Panc1 (cell line): ENCODE data around the gene FBXW8. TPM values are rescaled to one million over a fixed set of nuclear protein-coding genes. Genes with fewer than 3 reads are reported as not detected.

ENCODE experiments used
- ATAC-seq: fragments of 200-7000 bp; cut with Tn5 transposase; 2 replicates; pipeline ENCODE4 v1.9.1; 2020; ENCODE audit warnings: mild to moderate bottlenecking, moderate library complexity
- BruUV-seq: library from RNA; stranded (reverse); fragments of 400-500 nt; replicated peaks from 2 replicates; lab custom pipeline; 2021; lab: Mats Ljungman, UMichigan
- CTCF ChIA-PET: fragments of 300-600 bp; sonication (Branson Sonifier 250); formaldehyde crosslinking; loops from one replicate; lab custom pipeline; 2022; ENCODE audit warnings: antibody characterized with exemption; lab: Charles Lee
- POLR2A ChIA-PET: fragments of 300-600 bp; sonication (Branson Sonifier 250); formaldehyde crosslinking; loops from one replicate; lab custom pipeline; 2022; ENCODE audit warnings: antibody characterized with exemption; lab: Charles Lee
- DNase-seq: peaks from one replicate; pipeline ENCODE4 v3.0.0-alpha.2; 2010; ENCODE audit warnings: low read depth, low spot score
- H3K27ac ChIP-seq: 2 replicates; pipeline ENCODE4 v1.5.1; 2011; ENCODE audit warnings: mild to moderate bottlenecking, low read length, inconsistent platforms
- H3K27me3 ChIP-seq: fragments of 200-500 bp; sonication (Bioruptor generic); 2 replicates; pipeline ENCODE4 v1.6.0; 2014; ENCODE audit warnings: low read length, inconsistent platforms; ENCODE audit not compliant: control insufficient read depth, insufficient read depth
- H3K36me3 ChIP-seq: fragments of 200-500 bp; sonication (Bioruptor generic); 2 replicates; pipeline ENCODE4 v1.5.1; 2014; ENCODE audit warnings: inconsistent platforms, mild to moderate bottlenecking, low read length, moderate library complexity; ENCODE audit not compliant: control insufficient read depth, insufficient read depth
- H3K4me1 ChIP-seq: 2 replicates; pipeline ENCODE4 v1.5.1; 2011; ENCODE audit warnings: inconsistent platforms, mild to moderate bottlenecking, low read length, moderate library complexity; ENCODE audit not compliant: control insufficient read depth, insufficient read depth
- H3K4me3 ChIP-seq, 2 experiments: 2 replicates each; pipeline ENCODE4 v1.5.1; 2011 to 2012; ENCODE audit warnings: low read depth in 2 of 2, low read length in 2 of 2, mild to moderate bottlenecking in 2 of 2, inconsistent platforms in 1 of 2, moderate library complexity in 1 of 2
- H3K9me3 ChIP-seq: fragments of 200-500 bp; sonication (Bioruptor generic); 2 replicates; pipeline ENCODE4 v1.5.1; 2014; ENCODE audit warnings: low read depth, mild to moderate bottlenecking, inconsistent platforms, low read length, moderate library complexity; ENCODE audit not compliant: control insufficient read depth, insufficient read depth
- CTCF ChIP-seq: fragments of 450-650 bp; IDR thresholded peaks from 2 replicates; pipeline ENCODE4 v1.5.1; 2017; ENCODE audit warnings: mild to moderate bottlenecking
- POLR2AphosphoS5 ChIP-seq: IDR thresholded peaks from 2 replicates; pipeline ENCODE4 v1.6.1; 2012; ENCODE audit warnings: mild to moderate bottlenecking, low read depth, low read length, moderate library complexity
- REST ChIP-seq, 2 experiments: IDR thresholded peaks; 2 replicates each; pipeline ENCODE4 v1.6.1; 2011 to 2012; ENCODE audit warnings: low read depth in 2 of 2, control low read depth in 1 of 2, low read length in 1 of 2, mild to moderate bottlenecking in 1 of 2, moderate library complexity in 1 of 2; ENCODE audit not compliant: insufficient read depth in 1 of 2
- SIN3A ChIP-seq: IDR thresholded peaks from 2 replicates; pipeline ENCODE4 v1.6.1; 2012; ENCODE audit warnings: low read depth, mild to moderate bottlenecking, low read length, moderate library complexity, borderline replicate concordance; ENCODE audit not compliant: insufficient read depth
- TCF7L2 ChIP-seq: IDR thresholded peaks from 2 replicates; pipeline ENCODE4 v1.6.1; 2011; ENCODE audit warnings: mild to moderate bottlenecking, low read depth, low read length, inconsistent platforms
- in situ Hi-C: cut with HindIII; loops from 2 replicates; pipeline ENCODE4 v1.10.0; 2016; ENCODE audit warnings: low sequenced_read_pairs, low pct_unique_long_range_greater_than_20kb
- intact Hi-C: fragments of 100-400 bp; cut with micrococcal nuclease; formaldehyde crosslinking; loops from one replicate; pipeline ENCODE4 v1.10.0; 2022; ENCODE audit not compliant: unreplicated experiment
- total RNA-seq: library from RNA; stranded (reverse); gene quantifications from one replicate; pipeline ENCODE4 v1.2.1, GENCODE V29; 2021; ENCODE audit not compliant: unreplicated experiment

The FBXW8 gene
- total RNA-seq, 1 experiment from 2014 or later: 18.0 TPM

- DNase-seq (no peak), ATAC-seq (no peak)
- ChIA-PET CTCF (no interaction called here), POLR2A (no interaction called here)
- H3K9me3 ChIP-seq: no peaks in the 10 kb centered on the region
- TF ChIP-seq CTCF: no peak
- TF ChIP-seq SIN3A: no peak
- TF ChIP-seq POLR2AphosphoS5: no peak
- TF ChIP-seq TCF7L2: no peak
- TF ChIP-seq REST (IDR thresholded peaks at IDR 0.05; ENCODE audit: insufficient read depth in 1 of 2, low read depth in 2 of 2, low read length in 1 of 2): no peak
- no TSS peak for BruUV-seq
- no peaks in the 10 kb centered on the region for H3K36me3 ChIP-seq
- no peaks in the 10 kb centered on the region; the same call in 1 of the 2 replicates for H3K4me1 ChIP-seq
- no peak overlapping the region for H3K27ac ChIP-seq
- no peak overlapping the region for H3K4me3 ChIP-seq
- in situ Hi-C loops (no loop called here), intact Hi-C loops (no loop called here)
- H3K27me3 ChIP-seq: peaks cover 2% of the 10 kb centered on the region; the same call in 1 of the 2 replicates
Measured at GRCh38 chr12:117053050-117053400, 142.3 kb downstream of the FBXW8 start.

GRCh38 chr12:117053597-117054201, 142.9 kb downstream of the FBXW8 start:
- Histone ChIP-seq H3K27me3 (peaks cover 2% of the 10 kb centered on the region; the same call in 1 of the 2 replicates), H3K36me3 (no peaks in the 10 kb centered on the region), H3K4me1 (no peaks in the 10 kb centered on the region), H3K9me3 (no peaks in the 10 kb centered on the region), H3K27ac (no peak overlapping the region), H3K4me3 (no peak overlapping the region)
- POLR2A ChIA-PET: no interaction called here
- TF ChIP-seq POLR2AphosphoS5 (no peak), TCF7L2 (no peak), CTCF (no peak), SIN3A (no peak), REST (IDR thresholded peaks at IDR 0.05; ENCODE audit: insufficient read depth in 1 of 2, low read depth in 2 of 2, low read length in 1 of 2) (no peak)
- DNase-seq: no peak
- no TSS peak for BruUV-seq
- in situ Hi-C loops (no loop called here), intact Hi-C loops (no loop called here)
- CTCF ChIA-PET: no interaction called here
- ATAC-seq: no peak
